HEK293T (cell line): ENCODE data around the gene SLC9A9.

Experiments
- ARNT ChIP-seq: fragments of 450-650 bp; IDR thresholded peaks from 2 replicates; pipeline ENCODE4 v1.6.1; 2017; ENCODE audit warnings: mild to moderate bottlenecking
- BHLHE40 ChIP-seq: fragments of 450-650 bp; IDR thresholded peaks from 2 replicates; pipeline ENCODE4 v1.6.1; 2016; ENCODE audit warnings: mild to moderate bottlenecking, moderate library complexity, borderline replicate concordance
- CTBP1 ChIP-seq: fragments of 450-650 bp; IDR thresholded peaks from 2 replicates; pipeline ENCODE4 v1.6.1; 2016; ENCODE audit warnings: borderline replicate concordance
- ELF4 ChIP-seq: fragments of 450-650 bp; IDR thresholded peaks from 2 replicates; pipeline ENCODE4 v1.6.1; 2017; ENCODE audit warnings: antibody characterized with exemption
- FOXK2 ChIP-seq: fragments of 450-650 bp; IDR thresholded peaks from 2 replicates; pipeline ENCODE4 v1.6.1; 2016; ENCODE audit warnings: mild to moderate bottlenecking
- FOXM1 ChIP-seq: fragments of 450-650 bp; IDR thresholded peaks from 2 replicates; pipeline ENCODE4 v1.6.1; 2017; ENCODE audit warnings: mild to moderate bottlenecking, borderline replicate concordance
- HDGF ChIP-seq: fragments of 450-650 bp; IDR thresholded peaks from 2 replicates; pipeline ENCODE4 v1.6.1; 2017; ENCODE audit warnings: antibody characterized with exemption, borderline replicate concordance
- SP1 ChIP-seq: fragments of 450-650 bp; IDR thresholded peaks from 2 replicates; pipeline ENCODE4 v1.6.1; 2017
- SUZ12 ChIP-seq: fragments of 450-650 bp; IDR thresholded peaks from 2 replicates; pipeline ENCODE4 v1.6.1; 2016; ENCODE audit warnings: mild to moderate bottlenecking
- TARDBP ChIP-seq: fragments of 450-650 bp; IDR thresholded peaks from 2 replicates; pipeline ENCODE4 v1.6.1; 2016
- ZNF384 ChIP-seq: fragments of 450-650 bp; IDR thresholded peaks from 2 replicates; pipeline ENCODE4 v1.6.1; 2016
- TF ChIP-seq, protein P1 (sequence below): fragments of 450-650 bp; IDR thresholded peaks from 2 replicates; pipeline ENCODE4 v1.6.1; 2016

DNA sequence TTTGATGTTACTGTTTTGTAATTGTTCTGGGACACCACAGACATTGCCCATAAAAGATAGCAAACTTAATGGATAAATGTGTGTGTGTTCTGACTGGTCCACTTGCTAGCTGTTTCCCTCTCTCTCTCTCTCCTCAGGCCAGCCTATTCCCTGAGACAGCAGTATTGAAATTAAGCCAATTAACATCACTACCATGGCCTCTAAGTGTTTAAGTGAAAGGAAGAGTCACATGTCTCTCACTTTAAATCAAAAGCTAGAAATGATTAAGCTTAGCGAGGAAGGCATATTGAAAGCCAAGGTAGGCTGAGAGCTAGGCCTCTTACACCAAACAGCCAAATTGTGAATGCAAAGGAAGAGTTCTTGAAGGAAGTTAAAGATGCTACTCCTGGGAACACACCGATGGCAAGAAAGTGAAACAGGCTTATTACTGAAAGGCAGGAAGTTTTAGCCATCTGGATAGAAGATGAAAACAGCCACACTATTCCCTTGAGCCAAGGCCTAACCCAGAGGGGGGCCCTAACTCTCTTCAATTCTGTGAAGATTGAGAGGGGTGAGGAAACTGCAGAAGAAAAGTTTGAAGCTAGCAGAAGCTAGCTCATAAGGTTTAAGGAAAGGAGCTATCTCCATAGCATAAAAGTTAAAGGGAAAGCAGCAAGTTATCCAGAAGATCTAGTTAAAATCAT lies 433.6 kb downstream of the SLC9A9 start:
- TF ChIP-seq BHLHE40 (no peak), CTBP1 (no peak), FOXM1 (no peak), ELF4 (no peak), SUZ12 (no peak), FOXK2 (no peak), HDGF (no peak), TARDBP (no peak), ARNT (no peak), SP1 (no peak), ZNF384 (no peak)
- TF ChIP-seq, protein P1, sequence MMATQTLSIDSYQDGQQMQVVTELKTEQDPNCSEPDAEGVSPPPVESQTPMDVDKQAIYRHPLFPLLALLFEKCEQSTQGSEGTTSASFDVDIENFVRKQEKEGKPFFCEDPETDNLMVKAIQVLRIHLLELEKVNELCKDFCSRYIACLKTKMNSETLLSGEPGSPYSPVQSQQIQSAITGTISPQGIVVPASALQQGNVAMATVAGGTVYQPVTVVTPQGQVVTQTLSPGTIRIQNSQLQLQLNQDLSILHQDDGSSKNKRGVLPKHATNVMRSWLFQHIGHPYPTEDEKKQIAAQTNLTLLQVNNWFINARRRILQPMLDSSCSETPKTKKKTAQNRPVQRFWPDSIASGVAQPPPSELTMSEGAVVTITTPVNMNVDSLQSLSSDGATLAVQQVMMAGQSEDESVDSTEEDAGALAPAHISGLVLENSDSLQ: no peak
